ENCODE data around the gene L2HGDH.

DNA sequence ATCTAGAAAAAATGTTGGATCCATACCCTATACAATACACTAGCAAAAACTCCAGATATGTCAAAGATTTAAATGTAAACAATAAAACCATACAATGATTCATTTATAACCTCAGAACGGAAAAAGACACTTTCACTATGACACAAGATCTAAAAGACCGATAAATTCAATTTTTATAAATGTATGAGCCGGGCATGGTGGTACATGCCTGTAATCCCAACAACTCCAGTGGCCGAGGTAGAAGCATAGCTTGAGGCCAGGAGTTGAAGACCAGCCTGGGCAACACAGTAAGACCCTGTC is 78.1 kb downstream of the L2HGDH start:
- TF ChIP-seq CTCF (IDR thresholded peaks at IDR 0.05): no peak
- no peak for TF ChIP-seq HDAC2 (IDR thresholded peaks at IDR 0.05)
- TF ChIP-seq KDM1A (IDR thresholded peaks at IDR 0.05; ENCODE audit: low read depth): no peak
- no peak for TF ChIP-seq CEBPB (IDR thresholded peaks at IDR 0.05)
- TF ChIP-seq MAFK (IDR thresholded peaks at IDR 0.05; ENCODE audit: partially characterized antibody): no peak
- no peak for TF ChIP-seq TFCP2L1 (CRISPR knock-in tag; IDR thresholded peaks at IDR 0.05)
- no peak for TF ChIP-seq POLR2A (IDR thresholded peaks at IDR 0.05; ENCODE audit: low read length)
- TF ChIP-seq, protein P1, sequence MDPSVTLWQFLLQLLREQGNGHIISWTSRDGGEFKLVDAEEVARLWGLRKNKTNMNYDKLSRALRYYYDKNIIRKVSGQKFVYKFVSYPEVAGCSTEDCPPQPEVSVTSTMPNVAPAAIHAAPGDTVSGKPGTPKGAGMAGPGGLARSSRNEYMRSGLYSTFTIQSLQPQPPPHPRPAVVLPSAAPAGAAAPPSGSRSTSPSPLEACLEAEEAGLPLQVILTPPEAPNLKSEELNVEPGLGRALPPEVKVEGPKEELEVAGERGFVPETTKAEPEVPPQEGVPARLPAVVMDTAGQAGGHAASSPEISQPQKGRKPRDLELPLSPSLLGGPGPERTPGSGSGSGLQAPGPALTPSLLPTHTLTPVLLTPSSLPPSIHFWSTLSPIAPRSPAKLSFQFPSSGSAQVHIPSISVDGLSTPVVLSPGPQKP (IDR thresholded peaks at IDR 0.05; ENCODE audit: low read depth, low read length): no peak
- TF ChIP-seq RFX5 (IDR thresholded peaks at IDR 0.05): no peak
- TF ChIP-seq, protein P2, sequence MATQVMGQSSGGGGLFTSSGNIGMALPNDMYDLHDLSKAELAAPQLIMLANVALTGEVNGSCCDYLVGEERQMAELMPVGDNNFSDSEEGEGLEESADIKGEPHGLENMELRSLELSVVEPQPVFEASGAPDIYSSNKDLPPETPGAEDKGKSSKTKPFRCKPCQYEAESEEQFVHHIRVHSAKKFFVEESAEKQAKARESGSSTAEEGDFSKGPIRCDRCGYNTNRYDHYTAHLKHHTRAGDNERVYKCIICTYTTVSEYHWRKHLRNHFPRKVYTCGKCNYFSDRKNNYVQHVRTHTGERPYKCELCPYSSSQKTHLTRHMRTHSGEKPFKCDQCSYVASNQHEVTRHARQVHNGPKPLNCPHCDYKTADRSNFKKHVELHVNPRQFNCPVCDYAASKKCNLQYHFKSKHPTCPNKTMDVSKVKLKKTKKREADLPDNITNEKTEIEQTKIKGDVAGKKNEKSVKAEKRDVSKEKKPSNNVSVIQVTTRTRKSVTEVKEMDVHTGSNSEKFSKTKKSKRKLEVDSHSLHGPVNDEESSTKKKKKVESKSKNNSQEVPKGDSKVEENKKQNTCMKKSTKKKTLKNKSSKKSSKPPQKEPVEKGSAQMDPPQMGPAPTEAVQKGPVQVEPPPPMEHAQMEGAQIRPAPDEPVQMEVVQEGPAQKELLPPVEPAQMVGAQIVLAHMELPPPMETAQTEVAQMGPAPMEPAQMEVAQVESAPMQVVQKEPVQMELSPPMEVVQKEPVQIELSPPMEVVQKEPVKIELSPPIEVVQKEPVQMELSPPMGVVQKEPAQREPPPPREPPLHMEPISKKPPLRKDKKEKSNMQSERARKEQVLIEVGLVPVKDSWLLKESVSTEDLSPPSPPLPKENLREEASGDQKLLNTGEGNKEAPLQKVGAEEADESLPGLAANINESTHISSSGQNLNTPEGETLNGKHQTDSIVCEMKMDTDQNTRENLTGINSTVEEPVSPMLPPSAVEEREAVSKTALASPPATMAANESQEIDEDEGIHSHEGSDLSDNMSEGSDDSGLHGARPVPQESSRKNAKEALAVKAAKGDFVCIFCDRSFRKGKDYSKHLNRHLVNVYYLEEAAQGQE (IDR thresholded peaks at IDR 0.05): no peak
- TF ChIP-seq RCOR1 (IDR thresholded peaks at IDR 0.05; ENCODE audit: low read depth, low read length): no peak
- no peak for TF ChIP-seq SMC3 (IDR thresholded peaks at IDR 0.05)
